Endometrial microvascular endothelial cells (primary cell): ENCODE results near the gene PHLDB1. TPM values are rescaled to one million over a fixed set of nuclear protein-coding genes. Genes with fewer than 3 reads are reported as not detected.

Source experiments
- in situ Hi-C: cut with HindIII; loops from 2 replicates; pipeline ENCODE4 v1.10.0; 2017; ENCODE audit warnings: low sequenced_read_pairs, low pct_unique_long_range_greater_than_20kb; ENCODE audit errors: inconsistent ontology term
- total RNA-seq: library from RNA; depleted of rRNA; stranded (reverse); fragments of >200 nt; gene quantifications from one replicate; pipeline ENCODE4 v1.2.3, GENCODE V29; 2015; ENCODE audit errors: inconsistent ontology term

PHLDB1 gene
- total RNA-seq, 1 donor from 2014 or later = 91.4 TPM

DNA sequence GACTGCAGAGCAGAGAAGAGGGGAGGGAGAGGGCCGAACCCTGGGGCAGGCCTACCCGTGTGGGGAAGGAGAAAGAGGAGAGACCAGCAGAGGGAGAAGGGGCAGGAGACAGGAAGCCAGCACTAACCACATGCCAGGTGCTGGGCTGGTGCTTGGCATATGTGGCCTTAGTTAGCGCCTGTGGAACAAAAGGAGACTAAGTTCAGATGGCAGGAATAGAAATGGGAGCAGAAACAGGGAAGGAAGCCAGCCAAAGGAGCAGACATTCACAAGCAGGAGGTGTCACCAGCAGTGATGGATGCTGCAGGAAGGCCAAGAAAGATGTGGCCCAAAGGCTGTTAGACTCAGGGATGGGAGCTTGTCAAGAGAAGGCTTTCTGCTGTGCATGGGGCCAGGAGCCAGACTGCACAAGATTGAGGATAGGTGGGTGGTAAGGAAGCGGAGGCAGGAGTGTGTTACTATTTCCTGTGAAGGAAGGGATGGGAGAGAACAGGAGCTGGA lies 45.3 kb downstream of the PHLDB1 start:
- in situ Hi-C loops = no loop called here

DNA sequence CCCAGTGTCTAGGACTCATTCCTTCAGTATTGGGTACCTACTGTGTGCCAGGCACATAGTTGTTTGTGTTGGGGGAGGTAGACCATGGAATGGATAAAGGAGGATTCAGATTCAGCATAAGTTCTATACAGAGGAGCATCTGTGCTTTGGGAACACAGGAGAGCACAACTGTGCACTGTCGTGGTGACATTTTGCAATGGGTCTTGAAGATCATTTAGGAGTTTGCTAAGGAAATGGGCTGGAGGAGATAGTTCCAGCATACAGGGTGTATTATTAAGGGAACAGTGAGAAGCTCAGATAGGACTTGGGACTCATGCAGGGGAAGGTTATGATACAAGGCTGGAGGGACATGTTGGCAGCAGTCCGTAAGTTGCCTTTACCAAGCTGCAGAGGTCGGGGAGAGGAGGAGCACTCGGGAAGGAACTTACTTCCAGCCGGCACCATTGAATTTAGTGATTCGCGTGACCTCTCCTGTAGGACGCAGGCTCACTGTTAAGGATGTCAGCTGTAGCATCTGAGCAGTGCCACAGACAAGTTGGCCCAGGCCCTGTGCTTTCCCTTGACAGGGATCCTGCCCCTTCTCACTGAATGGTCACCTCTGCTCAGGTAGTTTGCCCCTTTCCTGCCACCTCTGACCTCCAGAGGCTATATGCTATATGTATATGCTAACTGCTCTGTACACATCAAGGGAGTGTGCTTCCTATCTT lies 46.4 kb downstream of the PHLDB1 start:
- in situ Hi-C loops = no loop called here

DNA sequence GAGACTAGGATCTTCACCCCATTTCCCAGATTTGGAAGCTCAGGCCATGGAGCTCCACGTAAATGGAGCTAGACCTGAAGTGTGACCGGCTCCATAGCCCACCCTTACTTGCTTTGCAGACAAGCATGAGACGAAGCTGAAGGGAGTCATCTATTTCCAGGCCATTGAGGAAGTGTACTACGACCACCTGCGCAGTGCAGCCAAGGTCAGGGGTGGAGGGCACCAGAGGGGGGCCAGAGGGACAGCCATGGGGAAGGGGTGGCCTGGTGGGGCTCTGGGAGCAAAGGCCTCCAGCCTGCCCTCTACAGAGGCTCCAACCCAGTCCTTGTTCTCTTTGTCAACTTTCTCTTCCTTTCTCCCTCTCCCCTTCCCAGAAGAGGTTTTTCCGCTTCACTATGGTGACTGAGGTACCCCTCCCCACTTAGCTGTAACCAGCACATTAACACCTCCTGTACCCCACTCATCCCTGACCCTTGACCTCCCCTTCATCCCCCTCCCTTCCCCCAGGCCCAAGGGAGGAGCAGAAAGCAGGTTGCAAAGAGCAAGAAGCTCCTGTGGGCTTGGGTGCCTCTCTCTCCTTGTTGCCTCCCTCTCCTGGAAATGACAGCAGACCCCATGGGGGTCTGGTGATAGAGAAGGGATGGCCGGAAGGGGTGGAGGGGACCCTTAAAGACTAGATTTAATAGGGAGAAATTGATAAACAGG lies 48.2 kb downstream of the PHLDB1 start:
- in situ Hi-C loops = no loop called here

DNA sequence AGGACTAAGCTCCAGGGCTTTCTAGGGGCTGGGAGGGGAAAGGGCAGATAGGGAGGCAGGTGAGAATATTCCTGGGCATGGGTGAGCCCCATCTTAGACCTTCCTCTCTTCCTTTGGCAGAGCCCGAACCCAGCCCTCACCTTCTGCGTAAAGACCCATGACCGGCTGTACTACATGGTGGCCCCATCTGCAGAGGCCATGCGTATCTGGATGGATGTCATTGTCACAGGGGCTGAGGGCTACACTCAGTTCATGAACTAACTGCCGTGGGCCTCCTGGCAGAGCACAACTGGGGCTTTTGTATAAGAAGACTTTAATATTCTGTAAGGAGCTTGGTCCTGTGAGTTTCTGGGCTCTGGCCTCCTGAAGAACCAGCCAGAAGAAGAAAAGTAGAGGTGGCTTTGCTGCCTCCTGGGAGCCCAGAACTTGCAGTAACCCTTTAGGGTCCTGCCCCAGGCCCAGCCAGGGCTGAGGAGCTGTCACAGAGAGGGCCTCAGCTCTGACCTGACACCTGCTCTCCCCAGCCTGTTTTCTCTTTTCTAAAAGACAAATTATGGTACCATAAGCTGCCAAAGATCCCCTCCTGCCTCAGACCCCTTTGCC lies 49.2 kb downstream of the PHLDB1 start:
- in situ Hi-C loops = no loop called here

DNA sequence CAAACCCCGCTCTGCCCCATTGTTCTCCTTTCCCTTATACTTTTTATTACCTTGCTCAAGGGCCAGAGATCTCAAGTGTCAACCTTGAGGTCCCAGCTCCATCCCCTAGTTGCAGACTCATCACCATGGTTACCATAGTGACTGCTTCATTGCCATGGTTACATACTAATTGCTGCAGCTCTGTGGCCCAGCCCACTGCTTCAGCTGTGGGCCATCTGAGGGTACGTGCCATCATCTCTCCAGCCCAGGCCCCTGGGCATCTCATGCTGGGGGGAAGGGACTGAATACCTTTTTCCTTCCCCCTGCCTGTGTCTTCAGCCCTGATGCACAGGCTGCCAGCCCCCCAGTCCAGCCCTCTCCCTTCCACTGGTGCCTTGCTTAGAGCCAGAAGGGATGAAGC lies 49.8 kb downstream of the PHLDB1 start:
- in situ Hi-C loops = no loop called here

DNA sequence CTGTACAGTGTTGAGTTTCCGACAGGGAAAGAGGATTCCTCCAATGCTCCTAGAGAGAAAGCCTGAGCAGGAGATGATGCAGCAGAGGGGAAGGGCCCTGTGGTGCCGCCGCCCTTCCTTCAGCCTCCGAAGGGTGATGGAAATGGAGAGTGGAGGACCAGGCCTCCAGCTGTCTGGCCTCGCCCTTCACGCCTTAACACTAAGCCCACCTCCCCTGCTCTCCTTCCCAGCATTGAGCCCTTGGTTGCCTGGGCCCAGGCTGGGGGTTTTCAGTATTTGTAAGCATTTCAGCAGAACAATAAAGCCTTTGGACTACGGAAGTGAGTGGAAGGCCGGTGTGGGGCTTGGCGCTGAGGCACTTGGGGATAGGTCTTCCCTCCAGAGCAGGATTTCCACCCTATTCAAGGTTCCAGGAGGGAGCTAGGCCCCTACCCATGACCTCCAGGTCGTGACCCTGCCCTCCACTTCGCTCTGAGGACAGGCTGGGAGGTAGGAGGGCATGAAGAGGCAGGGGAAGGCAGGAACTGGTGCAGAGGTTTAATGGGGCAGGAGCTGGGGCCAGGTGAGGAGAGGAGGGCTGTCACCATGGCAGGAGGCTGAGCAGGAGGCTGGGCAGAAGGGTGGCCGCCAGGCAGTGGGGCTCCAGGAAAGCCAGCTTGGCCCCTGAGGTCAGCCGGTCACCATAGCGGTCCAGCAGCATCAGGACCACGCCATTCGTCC lies 50.5 kb downstream of the PHLDB1 start:
- in situ Hi-C loops = no loop called here

DNA sequence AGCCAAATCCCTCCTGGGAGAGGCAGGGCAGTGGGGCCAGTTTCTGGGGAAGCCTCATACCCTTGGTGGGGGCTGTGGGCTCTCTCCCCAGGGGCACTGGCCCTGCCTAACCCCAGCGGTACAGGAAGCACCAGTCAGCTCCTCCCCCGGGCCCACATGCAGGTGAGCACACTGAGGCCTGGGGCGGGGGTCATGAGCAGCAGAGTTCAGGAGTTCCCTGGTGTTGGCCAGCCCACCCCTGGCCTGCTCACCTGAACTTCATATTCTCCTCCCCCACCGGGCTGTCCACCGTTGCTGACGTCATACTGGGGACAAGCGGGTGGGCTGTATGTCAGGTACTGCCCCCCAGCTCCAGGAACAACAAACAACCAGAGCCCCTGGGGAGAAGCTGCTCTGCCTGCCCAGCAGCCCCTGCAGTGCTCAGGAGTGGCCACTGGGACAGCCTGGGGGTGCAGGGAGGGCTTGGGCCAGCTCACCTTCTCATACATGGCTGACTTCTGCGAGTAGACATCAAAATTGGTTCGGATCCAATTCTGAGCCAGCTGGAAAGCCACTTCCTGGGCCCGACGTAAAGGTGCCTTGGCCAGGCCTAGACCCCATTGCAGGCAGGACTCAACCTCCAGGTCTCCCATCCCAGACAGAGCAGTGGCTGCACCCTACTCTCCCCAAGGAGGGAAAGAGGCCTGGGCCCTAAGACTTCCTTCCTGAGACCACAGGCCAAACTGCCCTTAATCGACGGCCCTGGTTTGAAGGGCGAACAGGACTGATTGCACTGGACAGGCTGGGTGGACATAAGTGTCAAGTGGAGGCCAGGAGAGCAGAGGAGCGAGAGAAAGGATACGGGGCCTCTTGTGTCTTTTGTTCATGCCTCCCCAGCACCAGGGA lies 51.3 kb downstream of the PHLDB1 start:
- in situ Hi-C loops = no loop called here

DNA sequence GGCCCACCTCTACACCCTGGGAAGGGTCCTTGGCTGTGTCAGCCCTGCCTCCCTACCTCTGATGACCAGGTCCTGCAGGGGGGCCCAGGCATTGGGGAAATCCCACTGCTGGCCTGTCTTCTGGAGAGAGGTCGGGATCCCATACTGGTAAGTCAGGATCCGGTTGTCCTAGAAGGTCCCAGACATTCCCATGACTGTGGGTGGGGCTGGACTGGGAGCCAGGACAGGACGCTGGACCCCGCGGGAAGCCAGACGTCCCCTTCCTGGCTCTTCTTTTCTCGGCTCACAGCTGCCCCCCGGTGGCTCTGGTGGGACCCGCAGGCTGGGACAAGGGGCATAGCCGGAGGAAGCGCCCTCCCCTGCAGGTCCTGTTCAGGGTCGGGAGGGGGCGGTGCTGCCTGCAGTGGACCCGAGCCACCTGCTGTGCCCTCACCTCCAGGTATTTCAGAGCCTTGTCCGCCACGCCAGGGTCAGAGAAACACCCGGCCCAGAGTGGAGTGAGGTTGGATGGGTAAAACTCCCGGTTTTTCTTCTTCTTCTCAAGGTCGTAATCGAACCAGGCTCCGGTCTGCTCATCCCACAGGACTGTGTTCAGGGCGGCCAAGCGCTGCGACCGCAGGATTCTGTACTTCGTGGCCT lies 52.0 kb downstream of the PHLDB1 start:
- in situ Hi-C loops = no loop called here

DNA sequence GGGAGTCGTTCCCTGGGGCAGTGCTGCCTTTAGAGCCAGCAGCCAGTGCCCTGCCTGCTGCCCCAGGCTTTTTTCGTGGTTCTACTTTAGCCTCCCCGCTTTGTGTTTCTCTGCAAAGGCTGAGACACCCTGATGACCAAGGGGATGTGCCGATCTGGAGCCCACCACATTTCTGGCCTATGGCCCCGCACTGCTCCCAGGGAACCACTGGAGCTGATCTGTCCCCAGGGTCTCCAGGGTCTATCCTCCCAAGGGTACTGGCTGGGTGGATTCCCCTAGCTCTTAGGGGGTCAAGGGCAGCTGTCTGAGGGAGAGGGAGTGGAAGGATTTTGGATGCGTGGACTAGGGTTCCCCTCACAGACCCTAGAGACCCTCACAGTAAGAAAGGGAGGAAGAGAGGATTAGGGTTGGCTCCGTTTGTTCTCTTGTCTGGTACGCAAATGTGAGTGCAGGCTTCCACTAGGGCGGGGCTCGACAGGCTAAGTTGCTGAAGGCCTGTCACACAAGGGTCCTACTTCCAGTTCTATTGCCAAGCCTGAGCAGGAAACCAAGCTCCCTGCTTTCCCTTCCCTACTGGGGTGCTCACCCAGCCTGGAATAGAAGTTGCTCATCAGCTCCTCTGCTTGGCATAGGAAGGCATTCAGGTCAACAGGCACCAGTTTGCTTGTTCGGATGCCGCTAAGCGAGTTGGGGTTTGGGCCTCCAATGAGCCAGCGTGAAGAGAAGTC lies 52.7 kb downstream of the PHLDB1 start:
- in situ Hi-C loops = no loop called here

DNA sequence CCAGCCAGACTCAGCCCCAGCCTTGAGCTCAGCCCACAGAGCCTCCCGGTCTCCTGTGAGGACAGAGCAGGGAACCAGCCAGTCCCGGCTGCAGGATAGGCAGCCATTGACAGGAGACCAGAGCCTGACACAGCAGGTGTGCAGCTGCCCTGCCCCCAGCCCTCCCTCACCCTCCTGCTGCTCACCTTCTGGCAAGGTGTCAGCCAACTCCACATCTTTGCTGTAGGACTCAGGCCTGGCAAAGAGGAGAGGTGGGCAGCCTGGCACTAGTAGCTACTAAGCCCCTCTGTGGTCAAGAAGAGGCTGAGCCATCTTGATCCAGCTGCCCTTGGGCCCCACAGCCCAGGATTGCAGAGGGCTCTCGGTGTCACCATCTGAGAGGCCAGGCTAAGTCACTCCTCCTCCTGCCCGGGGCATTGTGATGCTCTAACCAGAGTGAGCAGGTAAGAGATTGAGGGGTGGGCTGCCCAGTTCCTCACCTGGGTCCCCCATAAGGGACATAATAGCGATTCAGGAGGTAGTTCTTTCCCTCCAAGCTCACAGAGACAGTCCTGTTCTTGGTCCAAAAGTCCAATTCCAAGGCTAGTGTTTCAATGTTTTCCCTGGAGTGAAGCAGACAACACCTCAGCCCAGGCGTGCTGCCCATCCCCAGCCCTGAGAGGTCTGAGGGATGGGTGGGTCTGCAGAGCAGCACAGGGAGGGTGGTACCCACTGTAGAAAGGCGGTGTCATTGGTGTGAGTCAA lies 53.4 kb downstream of the PHLDB1 start:
- in situ Hi-C loops = no loop called here

DNA sequence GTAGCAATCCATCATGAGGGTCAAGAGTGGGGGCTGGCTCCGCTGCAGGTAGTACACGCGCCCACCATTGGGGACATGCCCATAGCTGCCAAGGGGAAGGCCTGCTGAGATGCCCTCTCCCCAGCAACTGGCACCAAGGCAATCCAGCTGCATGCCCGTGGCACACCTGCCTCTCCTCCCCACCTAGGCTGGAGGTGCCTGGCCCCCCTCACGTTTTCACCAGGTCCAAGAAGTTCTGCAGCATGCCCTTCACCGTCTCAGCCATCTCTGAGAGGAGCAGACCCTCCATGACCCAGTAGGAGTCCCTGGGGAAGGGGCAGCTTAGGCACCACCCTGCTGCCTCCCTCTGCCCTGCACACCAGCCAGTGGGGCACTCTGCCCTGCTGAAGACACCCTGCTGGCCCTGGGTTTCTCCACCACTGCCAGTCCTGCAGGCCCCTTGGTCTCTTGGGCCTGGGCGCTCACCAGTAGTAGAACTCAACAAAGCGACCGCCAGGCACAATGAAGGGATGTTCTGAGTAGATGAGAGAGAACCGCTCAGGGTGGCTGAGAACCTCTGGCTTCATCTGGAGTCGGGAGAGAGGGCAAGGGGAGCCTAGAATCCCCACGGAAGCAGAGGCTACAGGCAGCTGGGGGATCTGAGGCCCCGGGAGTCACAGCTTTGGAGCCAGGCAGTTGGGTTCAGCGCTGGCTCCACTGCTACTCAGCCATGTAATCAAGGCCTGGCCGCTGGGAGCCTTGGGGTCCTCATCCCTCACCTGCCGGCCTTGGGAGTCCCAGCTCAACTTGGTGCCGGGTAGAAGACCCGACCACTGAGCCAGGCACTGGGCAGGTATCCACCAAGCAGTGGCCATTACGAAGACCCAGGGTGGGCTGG lies 54.2 kb downstream of the PHLDB1 start:
- in situ Hi-C loops = no loop called here

DNA sequence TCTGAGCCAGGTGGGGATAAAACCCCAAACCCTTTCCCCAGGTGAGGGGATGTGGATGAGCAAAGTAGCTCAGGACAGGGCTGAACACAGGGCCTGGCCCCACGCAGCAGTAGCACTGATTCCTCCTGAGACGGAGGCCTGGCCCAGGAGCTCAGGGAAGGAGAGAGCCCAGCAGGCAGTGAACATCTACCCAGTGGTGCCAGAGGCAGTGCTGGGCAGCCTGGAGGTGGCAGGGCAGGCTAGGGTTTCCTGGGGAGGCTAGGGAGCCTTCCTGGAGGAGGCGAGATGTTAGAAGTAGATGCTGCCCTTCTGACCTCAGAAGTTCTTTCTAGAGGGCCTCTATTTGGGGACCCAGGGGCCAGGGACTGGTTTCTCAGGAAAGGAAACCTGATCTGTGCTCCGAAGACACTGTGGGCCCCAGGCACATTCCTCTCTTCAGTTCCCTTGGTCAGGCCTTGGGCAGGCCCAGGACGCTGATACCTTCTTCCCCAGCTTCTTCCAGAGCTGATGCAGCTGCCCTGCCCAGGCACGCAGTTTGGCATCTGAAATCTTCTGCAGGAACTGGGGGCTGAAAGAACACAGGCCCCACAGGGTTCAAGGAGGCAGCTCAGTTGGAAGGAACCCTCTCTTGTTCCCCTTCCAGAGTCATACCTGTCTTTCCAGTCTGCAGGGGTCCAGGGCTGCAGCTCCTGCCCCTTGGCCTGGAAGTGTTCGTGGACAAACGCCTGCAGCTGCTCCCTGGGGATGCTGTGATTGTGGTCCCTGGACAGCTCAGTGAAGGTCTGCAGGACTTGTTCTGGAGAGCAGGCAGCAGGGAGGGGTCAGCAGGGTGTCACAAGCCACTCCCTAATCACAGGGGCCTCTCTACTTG lies 55.2 kb downstream of the PHLDB1 start:
- in situ Hi-C loops = no loop called here

DNA sequence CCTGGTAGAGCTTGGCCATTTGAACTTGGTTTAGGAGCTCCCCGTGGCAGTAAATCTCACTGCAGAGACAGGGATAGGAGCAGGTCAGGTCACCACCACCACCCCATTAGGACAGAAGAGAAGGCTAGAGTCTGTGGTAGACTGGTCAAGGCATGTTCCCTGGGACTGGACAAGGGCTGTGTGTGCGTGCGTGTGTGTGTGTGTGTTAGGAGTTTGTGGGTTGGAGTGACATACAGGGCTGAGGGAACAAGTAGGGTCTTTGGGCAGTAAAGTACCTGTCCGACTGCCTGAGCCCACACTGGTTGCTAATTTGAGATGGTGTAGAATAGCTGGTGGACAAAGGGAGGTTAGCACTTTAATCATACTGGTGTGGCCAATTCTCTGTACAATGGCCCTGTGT lies 56.0 kb downstream of the PHLDB1 start:
- in situ Hi-C loops = no loop called here

DNA sequence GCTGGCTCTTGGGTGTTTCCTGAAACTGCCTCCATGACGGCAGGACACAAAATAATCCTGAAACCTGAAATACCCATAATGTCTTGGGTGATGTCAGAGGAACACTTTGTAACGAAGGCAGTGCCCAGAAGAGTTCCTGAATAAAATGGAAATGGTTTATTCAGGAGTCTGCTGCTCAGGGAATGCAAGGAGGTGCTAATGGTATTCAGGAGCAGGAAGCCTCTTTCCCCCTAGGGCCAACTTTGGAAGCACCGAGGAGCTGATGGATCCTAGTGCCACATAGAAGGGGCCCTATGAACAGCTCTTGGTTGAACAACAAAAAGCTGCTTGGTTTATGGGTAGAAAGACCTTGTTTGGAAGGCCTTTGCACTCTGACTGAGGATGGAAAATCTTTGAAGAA lies 56.5 kb downstream of the PHLDB1 start:
- in situ Hi-C loops = no loop called here

DNA sequence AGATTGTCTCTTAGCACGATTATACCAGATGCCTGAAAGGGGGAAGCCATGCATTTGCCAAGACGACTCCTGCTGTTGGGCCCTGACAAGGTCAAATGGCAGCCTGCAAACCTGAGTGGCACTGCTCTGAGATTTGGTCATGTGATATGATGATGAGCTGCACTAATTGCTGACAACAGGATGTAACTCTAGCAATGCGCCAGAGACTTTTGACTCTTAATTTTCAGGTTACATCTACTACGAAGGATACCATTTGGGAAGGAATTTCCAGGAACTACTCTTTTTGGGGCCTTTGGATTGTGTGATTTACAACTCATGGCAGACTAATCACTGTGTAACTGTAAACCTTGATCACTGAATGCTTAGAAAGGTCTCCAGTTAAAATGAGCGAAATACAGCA lies 59.0 kb downstream of the PHLDB1 start:
- in situ Hi-C loops = no loop called here
